NB4 (cell line): ENCODE data around the gene TRAPPC6A.

ENCODE experiments used
- DNase-seq: peaks from one replicate; pipeline ENCODE4 v3.0.0; 2010; ENCODE audit warnings: low read depth
- H3K4me3 ChIP-seq: one replicate; pipeline ENCODE4 v1.5.1; 2011; ENCODE audit warnings: mild to moderate bottlenecking, low read depth, low read length, moderate library complexity
- MAX ChIP-seq: IDR thresholded peaks from 2 replicates; pipeline ENCODE4 v1.6.1; 2011; ENCODE audit warnings: low read depth, low read length
- MYC ChIP-seq: IDR thresholded peaks from 2 replicates; pipeline ENCODE4 v1.6.1; 2011; ENCODE audit warnings: low read depth, low read length
- POLR2A ChIP-seq: IDR thresholded peaks from 2 replicates; pipeline ENCODE4 v1.6.1; 2011; ENCODE audit warnings: mild to moderate bottlenecking; ENCODE audit not compliant: insufficient read length; ENCODE audit errors: extremely low read depth
- TF ChIP-seq, protein P1 (sequence below): IDR thresholded peaks from one replicate; pipeline ENCODE4 v1.5.1; 2012; ENCODE audit warnings: low read depth, low read length

Gene TRAPPC6A

DNA sequence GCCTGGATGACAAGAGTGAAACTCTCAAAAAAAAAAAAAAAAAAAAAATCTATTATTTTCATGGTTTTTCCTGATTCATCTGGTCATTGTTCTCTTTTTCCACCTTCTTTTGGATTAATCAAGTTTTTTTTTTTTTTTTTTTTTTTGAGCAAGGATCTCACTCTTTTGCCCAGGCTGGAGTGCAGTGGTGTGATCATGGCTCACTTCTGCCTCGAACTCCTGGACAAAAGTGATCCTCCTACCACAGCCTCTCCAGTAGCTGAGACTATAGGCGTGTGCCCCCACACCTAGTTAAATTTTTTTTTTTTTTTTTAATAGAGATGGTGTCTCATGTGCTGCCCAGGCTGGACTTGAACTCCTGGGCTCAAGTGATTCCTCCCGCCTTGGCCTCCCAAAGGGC, 28.3 kb upstream of the TRAPPC6A start:
- TF ChIP-seq, protein P1, sequence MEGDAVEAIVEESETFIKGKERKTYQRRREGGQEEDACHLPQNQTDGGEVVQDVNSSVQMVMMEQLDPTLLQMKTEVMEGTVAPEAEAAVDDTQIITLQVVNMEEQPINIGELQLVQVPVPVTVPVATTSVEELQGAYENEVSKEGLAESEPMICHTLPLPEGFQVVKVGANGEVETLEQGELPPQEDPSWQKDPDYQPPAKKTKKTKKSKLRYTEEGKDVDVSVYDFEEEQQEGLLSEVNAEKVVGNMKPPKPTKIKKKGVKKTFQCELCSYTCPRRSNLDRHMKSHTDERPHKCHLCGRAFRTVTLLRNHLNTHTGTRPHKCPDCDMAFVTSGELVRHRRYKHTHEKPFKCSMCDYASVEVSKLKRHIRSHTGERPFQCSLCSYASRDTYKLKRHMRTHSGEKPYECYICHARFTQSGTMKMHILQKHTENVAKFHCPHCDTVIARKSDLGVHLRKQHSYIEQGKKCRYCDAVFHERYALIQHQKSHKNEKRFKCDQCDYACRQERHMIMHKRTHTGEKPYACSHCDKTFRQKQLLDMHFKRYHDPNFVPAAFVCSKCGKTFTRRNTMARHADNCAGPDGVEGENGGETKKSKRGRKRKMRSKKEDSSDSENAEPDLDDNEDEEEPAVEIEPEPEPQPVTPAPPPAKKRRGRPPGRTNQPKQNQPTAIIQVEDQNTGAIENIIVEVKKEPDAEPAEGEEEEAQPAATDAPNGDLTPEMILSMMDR: no peak
- TF ChIP-seq MAX (no peak), POLR2A (no peak), MYC (no peak)
- no peak for DNase-seq
- H3K4me3 ChIP-seq: no peak overlapping the region

GRCh38 chr19:45205810-45206209, 27.8 kb upstream of the TRAPPC6A start:
- TF ChIP-seq MAX: no peak
- no peak for TF ChIP-seq POLR2A
- no peak for TF ChIP-seq MYC
- TF ChIP-seq, protein P1: no peak
- H3K4me3 ChIP-seq: no peak overlapping the region
- no peak for DNase-seq

GRCh38 chr19:45202637-45203036, 24.6 kb upstream of the TRAPPC6A start:
- no peak for DNase-seq
- no peak overlapping the region for H3K4me3 ChIP-seq
- TF ChIP-seq POLR2A: no peak
- TF ChIP-seq, protein P1: no peak
- no peak for TF ChIP-seq MAX
- TF ChIP-seq MYC: no peak

DNA sequence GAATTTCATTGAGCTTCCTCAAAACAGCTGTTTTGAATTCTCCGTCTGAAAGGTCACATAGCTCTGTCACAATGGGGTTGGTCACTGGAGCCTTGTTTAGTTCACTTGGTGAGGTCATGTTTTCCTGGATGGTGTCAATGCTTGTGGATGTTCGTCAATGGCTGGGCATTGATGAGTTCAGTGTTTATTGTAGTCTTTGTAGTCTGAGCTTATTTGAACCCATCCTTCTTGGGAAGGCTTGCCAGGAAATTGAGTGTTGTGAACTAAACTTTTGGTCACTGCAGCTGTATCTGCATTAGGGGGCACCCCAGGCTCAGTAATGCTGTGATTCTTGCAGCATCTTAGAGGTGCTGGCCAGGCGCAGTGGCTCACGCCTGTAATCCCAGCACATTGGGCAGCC, 22.5 kb upstream of the TRAPPC6A start:
- peak; percentile 37 for DNase-seq
- H3K4me3 ChIP-seq: no peak overlapping the region
- TF ChIP-seq MYC (no peak), MAX (no peak), POLR2A (no peak)
- TF ChIP-seq, protein P1: no peak

- TF ChIP-seq MYC (no peak), MAX (no peak), POLR2A (no peak)
- TF ChIP-seq, protein P1: no peak
- DNase-seq: no peak
- no peak overlapping the region for H3K4me3 ChIP-seq
Measured at GRCh38 chr19:45195764-45196163, 17.7 kb upstream of the TRAPPC6A start.

DNA sequence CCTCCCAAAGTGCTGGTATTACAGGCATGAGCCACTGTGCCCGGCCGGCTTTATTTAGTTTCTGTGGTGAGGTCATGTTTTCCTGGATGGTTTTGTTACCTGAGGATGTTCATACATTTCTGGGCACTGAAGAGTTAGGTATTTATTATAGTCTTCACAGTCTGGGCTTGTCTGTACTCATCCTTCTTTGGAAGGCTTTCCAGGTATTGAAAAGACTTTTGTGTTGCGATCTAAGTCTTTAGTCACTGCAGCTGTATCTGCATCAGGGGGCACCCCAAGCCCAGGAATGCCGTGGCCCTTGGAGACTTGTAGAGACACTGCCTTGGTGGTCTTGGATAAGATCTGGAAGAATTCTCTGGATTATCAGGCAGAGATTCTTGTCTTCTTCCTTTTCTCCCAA, 13.3 kb upstream of the TRAPPC6A start:
- DNase-seq: no peak
- TF ChIP-seq POLR2A: no peak
- TF ChIP-seq MAX: no peak
- no peak for TF ChIP-seq MYC
- TF ChIP-seq, protein P1: no peak

More for the DNA sequence above, 13.3 kb upstream of the TRAPPC6A start:
- H3K4me3 ChIP-seq: no peak overlapping the region
